Endothelial cell of hepatic sinusoid (primary cell): ENCODE measurements around the gene SLC9A9.

Experiments used
- in situ Hi-C: cut with HindIII; loops from 2 replicates; pipeline ENCODE4 v1.10.0; 2017; ENCODE audit warnings: low sequenced_read_pairs

SLC9A9 gene

DNA sequence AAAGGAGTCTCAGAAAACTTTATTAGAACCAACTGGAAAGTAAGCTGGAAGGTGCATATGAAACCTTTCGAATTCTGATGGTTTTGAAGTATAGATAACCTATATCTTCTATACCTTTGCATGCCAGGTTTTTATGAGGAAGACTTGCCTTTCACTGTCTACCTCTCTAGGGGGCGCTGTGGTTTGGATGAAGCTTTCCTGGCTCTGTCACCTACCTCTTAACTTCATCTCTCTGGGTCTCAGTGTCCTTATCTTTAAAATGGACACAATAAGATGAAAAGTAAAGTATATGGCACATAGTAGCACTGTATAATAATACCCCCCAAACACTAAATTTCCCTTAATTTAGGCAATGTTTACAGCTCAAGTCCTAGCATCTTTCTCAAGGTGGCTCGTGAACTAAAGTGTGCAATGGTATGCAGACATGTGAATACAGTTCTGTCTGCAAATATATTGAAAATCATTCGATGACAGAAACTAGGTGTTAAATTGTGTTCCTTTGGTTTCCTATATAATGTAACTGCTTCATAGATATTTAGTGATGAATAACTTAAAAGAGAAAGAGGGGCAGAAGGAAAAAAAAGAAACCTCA, 414.4 kb downstream of the SLC9A9 start:
- in situ Hi-C loops: loop anchor here (5.0 kb wide), 1 partner anchor 87 kb away; no protein-coding TSS in a partner anchor

- in situ Hi-C loops: loop anchor here (5.0 kb wide), 1 partner anchor 84 kb away; no protein-coding TSS in a partner anchor
Observed at GRCh38 chr3:143431298-143431697, 417.0 kb downstream of the SLC9A9 start.

GRCh38 chr3:143430568-143430967, 417.7 kb downstream of the SLC9A9 start:
- in situ Hi-C loops: loop anchor here (5.0 kb wide), 1 partner anchor 83 kb away; no protein-coding TSS in a partner anchor

DNA sequence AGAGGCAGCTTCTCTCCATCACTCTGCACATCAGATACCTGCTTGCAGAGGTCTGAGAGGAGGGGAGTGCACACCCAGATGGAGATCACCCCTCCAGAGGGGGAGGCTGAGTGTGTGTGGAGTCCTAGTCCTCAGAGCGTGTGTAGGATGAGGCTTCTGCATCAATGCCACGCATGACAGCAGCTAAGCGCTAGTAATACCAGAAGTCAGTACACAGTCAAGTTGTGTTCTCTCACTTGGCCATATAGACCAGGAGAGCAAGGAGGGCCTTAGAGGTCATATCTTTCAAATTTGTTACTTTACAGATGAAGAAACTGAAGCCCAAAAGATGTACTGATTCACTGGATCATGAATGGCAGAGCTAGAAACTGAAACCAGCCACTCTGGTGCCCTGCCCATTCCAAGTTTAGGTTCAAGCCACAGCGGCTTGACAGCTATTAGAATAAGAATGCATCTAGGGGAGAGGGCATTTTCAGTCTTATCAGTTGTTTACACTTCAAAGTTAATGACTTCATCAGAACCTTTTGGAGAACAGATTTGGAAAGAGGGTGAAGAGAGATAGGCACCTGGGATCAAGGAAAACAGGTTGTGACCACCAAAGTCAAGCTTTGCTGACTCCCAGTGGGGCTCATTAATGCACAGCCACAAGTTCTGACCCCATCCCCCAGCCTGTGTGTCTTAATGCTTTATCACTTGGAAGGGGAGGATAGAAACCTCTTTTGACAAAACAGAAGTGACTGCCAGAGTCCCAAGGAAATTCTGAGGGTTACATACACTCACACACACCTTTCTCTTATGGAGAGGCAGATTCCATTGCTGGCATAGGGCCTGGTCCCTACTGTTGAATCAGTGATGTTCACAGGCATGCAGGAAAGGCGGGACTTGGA, 418.4 kb downstream of the SLC9A9 start:
- in situ Hi-C loops: loop anchor here (5.0 to 10.0 kb wide), 2 partner anchors 55 to 83 kb away; no protein-coding TSS in a partner anchor

DNA sequence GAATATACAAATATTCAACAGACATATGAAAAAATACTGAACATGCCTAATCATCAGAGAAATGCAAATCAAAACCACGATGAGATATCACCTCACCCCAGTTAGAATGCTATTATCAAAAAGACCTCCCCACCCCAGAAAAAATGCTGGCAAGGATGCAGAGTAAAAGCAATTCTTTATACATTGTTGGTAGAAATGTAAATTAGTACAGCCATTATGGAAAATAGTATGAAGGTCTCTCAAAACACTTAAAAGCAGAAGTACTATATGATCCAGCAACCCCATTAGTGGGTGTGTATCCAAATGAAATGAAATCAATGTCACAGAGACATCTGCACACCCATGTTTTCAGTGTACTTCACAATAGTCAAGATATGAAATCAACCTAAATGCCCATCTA, 420.0 kb downstream of the SLC9A9 start:
- in situ Hi-C loops: loop anchor here (10.0 kb wide), 1 partner anchor 57 kb away; no protein-coding TSS in a partner anchor

DNA sequence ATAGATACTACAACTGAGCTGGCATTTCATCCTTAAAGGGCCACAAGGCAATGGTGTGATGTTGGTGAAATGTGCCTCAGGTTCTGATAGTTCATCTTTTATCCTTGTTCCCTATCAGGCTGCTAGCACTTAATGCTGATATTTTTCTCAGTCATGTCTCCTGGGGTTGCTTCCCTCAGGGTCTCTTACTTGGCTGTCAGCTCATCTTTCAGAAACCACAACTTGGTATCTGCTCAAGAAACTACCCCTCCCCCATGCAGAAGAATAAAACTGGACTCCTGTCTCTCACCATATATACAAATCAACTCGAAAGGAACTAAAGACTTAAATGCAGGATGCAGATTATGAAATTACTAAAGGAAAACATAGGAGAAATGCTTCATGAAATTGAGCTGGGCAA, 420.6 kb downstream of the SLC9A9 start:
- in situ Hi-C loops: loop anchor here (10.0 kb wide), 1 partner anchor 57 kb away; no protein-coding TSS in a partner anchor

DNA sequence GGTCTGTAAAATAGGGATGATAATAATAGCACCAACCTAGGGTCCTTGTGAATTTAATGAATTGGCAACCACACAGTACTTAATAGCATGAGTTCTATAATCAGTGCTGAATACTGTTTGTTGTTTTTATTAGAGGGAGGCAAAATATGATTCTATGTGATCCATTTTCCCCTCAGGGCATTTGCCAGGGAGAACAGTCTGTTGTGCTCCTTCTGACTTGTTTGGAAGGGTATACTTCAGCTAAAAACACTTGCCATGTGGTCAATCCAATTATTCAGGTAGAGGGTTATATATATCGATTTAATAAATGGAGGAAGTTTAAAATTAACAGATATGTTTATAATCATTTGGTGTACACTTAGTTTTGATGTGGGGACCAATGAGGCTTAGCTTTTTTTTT, 423.4 kb downstream of the SLC9A9 start:
- in situ Hi-C loops: loop anchor here (10.0 kb wide), 1 partner anchor 60 kb away; no protein-coding TSS in a partner anchor

- in situ Hi-C loops: loop anchor here (10.0 kb wide), 1 partner anchor 63 kb away; no protein-coding TSS in a partner anchor
Observed at GRCh38 chr3:143421556-143421955, 426.7 kb downstream of the SLC9A9 start.

DNA sequence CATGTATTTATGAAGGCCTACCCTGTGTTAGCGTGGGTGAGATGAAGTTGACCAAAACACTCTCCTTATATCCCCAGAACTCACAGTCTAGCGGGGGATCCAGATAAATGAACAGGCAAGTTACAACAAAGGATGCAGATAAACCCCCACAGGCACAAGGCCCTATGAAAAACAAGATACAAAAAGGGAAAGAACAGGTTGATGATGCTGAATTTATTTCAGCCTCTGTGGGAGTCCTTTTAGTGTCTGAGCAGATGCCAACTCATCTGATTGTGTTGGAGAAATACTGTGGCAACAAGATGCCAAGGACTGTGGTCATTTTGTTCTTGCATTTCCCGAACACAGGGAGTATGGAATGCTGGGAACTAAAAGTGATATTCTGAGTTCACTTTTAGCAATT, 428.7 kb downstream of the SLC9A9 start:
- in situ Hi-C loops: loop anchor here (10.0 kb wide), 1 partner anchor 65 kb away; no protein-coding TSS in a partner anchor

DNA sequence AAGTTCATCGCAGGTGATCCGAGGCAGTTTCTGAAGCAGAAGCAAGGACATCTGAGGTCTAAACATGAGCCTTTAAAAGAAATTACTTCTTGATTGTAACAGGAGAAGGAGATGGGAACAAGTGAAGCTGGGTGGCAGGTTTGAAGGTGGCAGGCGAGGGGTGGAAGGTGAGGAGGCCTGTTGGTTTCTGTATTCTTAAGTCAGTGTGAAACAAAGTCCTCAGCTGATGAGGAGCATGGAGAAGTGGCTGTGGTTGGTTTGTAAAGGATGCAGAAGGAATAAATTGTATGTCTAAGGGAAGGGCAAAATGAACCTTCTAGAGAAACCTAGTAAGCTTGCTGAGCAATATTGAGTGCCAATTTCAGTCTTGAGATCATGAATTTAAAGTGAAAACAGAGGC, 429.9 kb downstream of the SLC9A9 start:
- in situ Hi-C loops: no loop called here

GRCh38 chr3:143416229-143416628, 432.0 kb downstream of the SLC9A9 start:
- in situ Hi-C loops: no loop called here

DNA sequence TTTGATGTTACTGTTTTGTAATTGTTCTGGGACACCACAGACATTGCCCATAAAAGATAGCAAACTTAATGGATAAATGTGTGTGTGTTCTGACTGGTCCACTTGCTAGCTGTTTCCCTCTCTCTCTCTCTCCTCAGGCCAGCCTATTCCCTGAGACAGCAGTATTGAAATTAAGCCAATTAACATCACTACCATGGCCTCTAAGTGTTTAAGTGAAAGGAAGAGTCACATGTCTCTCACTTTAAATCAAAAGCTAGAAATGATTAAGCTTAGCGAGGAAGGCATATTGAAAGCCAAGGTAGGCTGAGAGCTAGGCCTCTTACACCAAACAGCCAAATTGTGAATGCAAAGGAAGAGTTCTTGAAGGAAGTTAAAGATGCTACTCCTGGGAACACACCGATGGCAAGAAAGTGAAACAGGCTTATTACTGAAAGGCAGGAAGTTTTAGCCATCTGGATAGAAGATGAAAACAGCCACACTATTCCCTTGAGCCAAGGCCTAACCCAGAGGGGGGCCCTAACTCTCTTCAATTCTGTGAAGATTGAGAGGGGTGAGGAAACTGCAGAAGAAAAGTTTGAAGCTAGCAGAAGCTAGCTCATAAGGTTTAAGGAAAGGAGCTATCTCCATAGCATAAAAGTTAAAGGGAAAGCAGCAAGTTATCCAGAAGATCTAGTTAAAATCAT, 433.6 kb downstream of the SLC9A9 start:
- in situ Hi-C loops: no loop called here

- in situ Hi-C loops: no loop called here
Observed at GRCh38 chr3:143413372-143413771, 434.9 kb downstream of the SLC9A9 start.

DNA sequence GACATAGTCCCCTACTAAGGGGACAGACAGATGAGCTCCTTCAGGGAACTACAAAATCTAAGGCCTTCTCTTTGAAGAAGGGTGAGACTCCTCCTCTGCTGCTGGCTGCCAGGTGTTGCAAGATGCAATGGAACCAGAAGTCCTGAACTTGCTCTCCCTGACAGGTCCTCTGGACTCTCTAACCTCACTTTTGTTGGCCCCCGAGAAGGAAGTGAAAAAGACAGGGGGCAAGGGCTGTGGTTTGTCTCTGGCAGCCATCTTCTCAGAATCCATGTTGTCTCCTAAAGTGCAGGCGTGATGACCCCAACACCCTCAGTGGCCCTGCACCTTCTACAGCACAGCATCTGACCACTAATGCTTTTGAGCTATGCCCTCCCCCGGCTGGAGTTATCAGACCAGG, 436.2 kb downstream of the SLC9A9 start:
- in situ Hi-C loops: no loop called here

DNA sequence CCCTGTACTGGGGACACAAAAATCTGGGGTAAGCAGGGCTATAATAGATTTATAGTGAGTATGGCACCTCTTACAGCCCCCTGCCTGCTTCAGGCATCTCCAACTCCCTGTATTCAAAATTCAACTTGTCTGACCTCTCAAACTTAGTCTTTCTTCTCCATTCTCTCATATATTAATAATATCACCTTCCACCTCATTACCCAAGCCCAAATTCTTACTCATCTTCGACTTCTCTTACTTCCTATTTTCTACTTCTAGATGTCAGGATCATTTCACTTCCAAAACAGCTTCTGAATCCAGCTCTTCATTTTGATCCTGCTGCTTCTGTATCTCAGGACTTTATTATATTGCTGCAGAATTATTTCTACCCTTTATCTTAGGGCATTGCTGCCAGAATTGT, 438.0 kb downstream of the SLC9A9 start:
- in situ Hi-C loops: no loop called here

- in situ Hi-C loops: loop anchor here (5.0 kb wide), 1 partner anchor 41 kb away; no protein-coding TSS in a partner anchor
Observed at GRCh38 chr3:143408771-143409170, 439.5 kb downstream of the SLC9A9 start.

GRCh38 chr3:143402602-143403001, 445.7 kb downstream of the SLC9A9 start:
- in situ Hi-C loops: no loop called here

GRCh38 chr3:143396790-143397189, 451.5 kb downstream of the SLC9A9 start:
- in situ Hi-C loops: no loop called here

DNA sequence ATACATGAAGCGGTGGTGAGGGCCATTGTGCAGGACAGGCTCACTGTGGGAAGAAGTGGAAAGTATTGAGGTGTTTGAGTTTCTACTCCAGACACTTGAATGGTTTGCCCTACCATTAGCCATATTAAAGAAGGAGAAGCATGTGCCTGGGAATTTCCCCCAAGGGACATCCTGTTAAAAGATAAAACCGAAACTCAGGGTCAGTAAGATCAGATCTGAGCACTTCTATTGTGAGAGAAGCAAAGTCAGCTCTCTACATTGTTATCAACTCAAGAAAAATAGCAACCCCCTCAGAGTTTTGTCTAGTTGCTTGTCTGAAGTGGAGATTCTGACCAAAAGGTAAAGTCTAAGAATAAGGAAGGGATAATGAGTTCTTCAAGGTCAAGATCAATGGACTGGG, 458.9 kb downstream of the SLC9A9 start:
- in situ Hi-C loops: no loop called here

DNA sequence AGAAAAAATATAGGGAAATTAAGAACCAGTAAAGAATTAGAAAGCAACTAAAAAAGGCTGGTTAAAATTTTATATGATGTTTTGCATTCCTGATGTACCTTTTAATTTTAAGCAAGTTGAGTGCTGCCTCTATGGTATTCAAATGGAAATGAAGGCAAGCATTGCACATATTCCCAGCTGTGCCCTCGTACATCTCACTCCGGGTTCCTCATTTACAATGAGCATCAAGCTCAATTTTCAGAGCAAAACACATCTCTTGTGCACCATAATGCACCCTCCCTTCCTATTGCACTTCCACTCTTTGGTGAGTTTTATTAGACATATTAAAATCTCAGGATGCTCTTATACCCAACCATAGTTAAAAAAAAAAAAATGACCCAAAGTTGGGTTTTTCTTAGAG, 460.8 kb downstream of the SLC9A9 start:
- in situ Hi-C loops: no loop called here

DNA sequence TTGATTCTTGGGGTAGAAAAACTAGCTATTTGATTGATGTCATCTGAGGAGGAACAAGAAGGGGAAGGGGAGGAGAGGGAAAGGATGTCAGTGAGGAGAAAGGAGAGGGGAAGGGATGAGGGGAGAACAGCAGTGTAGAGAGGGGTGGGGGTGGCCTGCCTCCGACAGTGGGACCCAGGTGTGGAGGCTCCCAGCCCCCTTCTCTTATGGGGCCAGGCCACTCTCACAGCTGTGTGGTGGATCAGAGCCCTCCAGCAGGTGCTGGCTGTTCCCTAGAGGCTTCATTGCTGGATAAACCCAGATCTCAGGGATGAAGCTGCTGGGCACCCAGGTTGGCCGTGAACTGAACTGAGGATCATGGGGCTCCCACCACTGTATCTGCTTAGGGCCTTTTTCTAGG, 464.2 kb downstream of the SLC9A9 start:
- in situ Hi-C loops: no loop called here
